Measurements from ENCODE around the gene TLL2. TPM values are rescaled to one million over a fixed set of nuclear protein-coding genes. Genes with fewer than 3 reads are reported as not detected.

Gene TLL2
- total RNA-seq, 4 donors from 2014 or later: 0.20 to 1.1 (median 0.66) TPM

- no peak for DNase-seq (ENCODE audit: low spot score in 2 of 2)
- Histone ChIP-seq H3K36me3 (peaks cover 0 to 39% (median 0%) of the 10 kb centered on the region in 3 donors), H3K27ac (no peak overlapping the region), H3K27me3 (no peaks in the 10 kb centered on the region), H3K9me3 (no peaks in the 10 kb centered on the region), H3K4me1 (no peaks in the 10 kb centered on the region), H3K4me3 (no peak overlapping the region)
- 88 to 96% methylated on average over 1 of the region's 1 CpG for WGBS, 2 donors
- TF ChIP-seq POLR2A (IDR thresholded peaks at IDR 0.05): no peak
- TF ChIP-seq EP300 (IDR thresholded peaks at IDR 0.05): no peak
- no peak for TF ChIP-seq CTCF (IDR thresholded peaks at IDR 0.05)
Observed at GRCh38 chr10:96536129-96536528, 22.4 kb upstream of the TLL2 start.

- Histone ChIP-seq H3K9me3 (no peaks in the 10 kb centered on the region), H3K4me3 (no peak overlapping the region), H3K27me3 (no peaks in the 10 kb centered on the region), H3K36me3 (peaks cover 0 to 40% (median 5%) of the 10 kb centered on the region in 3 donors), H3K27ac (no peak overlapping the region), H3K4me1 (no peaks in the 10 kb centered on the region)
- no peak for DNase-seq (ENCODE audit: low spot score in 2 of 2)
- TF ChIP-seq EP300 (IDR thresholded peaks at IDR 0.05) (no peak), POLR2A (IDR thresholded peaks at IDR 0.05) (no peak), CTCF (IDR thresholded peaks at IDR 0.05) (no peak)
- 41 to 45% methylated on average over 1 of the region's 1 CpG for WGBS, 2 donors
Observed at GRCh38 chr10:96532523-96532922, 18.8 kb upstream of the TLL2 start.

- Histone ChIP-seq H3K36me3 (peaks cover 0 to 61% (median 5%) of the 10 kb centered on the region in 3 donors), H3K4me3 (no peak overlapping the region), H3K4me1 (peaks cover 0 to 4% (median 0%) of the 10 kb centered on the region in 4 donors), H3K27me3 (no peaks in the 10 kb centered on the region), H3K9me3 (no peaks in the 10 kb centered on the region), H3K27ac (no peak overlapping the region)
- TF ChIP-seq EP300 (IDR thresholded peaks at IDR 0.05) (no peak), CTCF (IDR thresholded peaks at IDR 0.05) (no peak), POLR2A (IDR thresholded peaks at IDR 0.05) (no peak)
- WGBS, 2 donors: 85 to 87% methylated on average over 6 of the region's 6 CpGs
- no peak for DNase-seq (ENCODE audit: low spot score in 2 of 2)
Observed at GRCh38 chr10:96529634-96530279, 16.0 kb upstream of the TLL2 start.

GRCh38 chr10:96524741-96525140 lies 11.0 kb upstream of the TLL2 start:
- H3K9me3 ChIP-seq: no peaks in the 10 kb centered on the region
- H3K4me3 ChIP-seq: no peak overlapping the region
- no peak overlapping the region for H3K27ac ChIP-seq
- DNase-seq (ENCODE audit: low spot score in 2 of 2): no peak
- H3K36me3 ChIP-seq: peaks cover 0 to 61% (median 2%) of the 10 kb centered on the region in 3 donors
- TF ChIP-seq CTCF (IDR thresholded peaks at IDR 0.05) (no peak), EP300 (IDR thresholded peaks at IDR 0.05) (no peak), POLR2A (IDR thresholded peaks at IDR 0.05) (no peak)
- peaks cover 0 to 4% (median 0%) of the 10 kb centered on the region in 4 donors for H3K4me1 ChIP-seq
- H3K27me3 ChIP-seq: no peaks in the 10 kb centered on the region
- 62 to 71% methylated on average over 1 of the region's 1 CpG for WGBS, 2 donors

DNA sequence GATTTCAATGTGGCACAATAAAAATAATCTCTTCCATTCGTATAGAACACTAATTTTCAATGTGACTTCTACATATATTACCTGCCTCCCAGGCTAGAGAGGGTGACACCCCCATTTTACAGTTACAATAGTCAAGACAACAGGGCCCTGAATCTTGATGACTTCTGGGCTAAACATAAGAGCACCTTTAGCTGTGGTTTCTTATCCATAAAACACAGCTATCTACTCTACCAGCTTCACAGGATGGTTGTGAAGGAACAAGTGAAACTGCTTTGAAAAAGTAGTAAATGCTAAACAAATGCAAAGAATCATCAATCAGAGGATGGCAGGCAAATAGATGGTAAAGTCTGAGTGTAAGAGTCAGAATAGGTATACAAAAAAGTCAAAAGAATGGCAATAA lies 3.6 kb upstream of the TLL2 start:
- H3K4me3 ChIP-seq: no peak overlapping the region
- H3K4me1 ChIP-seq: peaks cover 0 to 23% (median 13%) of the 10 kb centered on the region in 4 donors
- peaks cover 0 to 31% (median 0%) of the 10 kb centered on the region in 3 donors for H3K36me3 ChIP-seq
- no peaks in the 10 kb centered on the region for H3K9me3 ChIP-seq
- TF ChIP-seq EP300 (IDR thresholded peaks at IDR 0.05): no peak
- no peak for TF ChIP-seq POLR2A (IDR thresholded peaks at IDR 0.05)
- TF ChIP-seq CTCF (IDR thresholded peaks at IDR 0.05): no peak
- 85 to 94% methylated on average over 1 of the region's 1 CpG for WGBS, 2 donors
- peaks cover 0 to 11% of the 10 kb centered on the region in 2 donors for H3K27me3 ChIP-seq
- H3K27ac ChIP-seq: no peak overlapping the region
- no peak for DNase-seq (ENCODE audit: low spot score in 2 of 2)

Data from tibial nerve (tissue), 4 donors.